ENCODE data around the gene SESTD1. TPM values are rescaled to one million over a fixed set of nuclear protein-coding genes. Genes with fewer than 3 reads are reported as not detected.

Gene SESTD1
- total RNA-seq, 1 donor from 2014 or later, result 15.4 TPM

GRCh38 chr2:179186126-179186525 is 78.5 kb downstream of the SESTD1 start:
- H3K9me3 ChIP-seq, result peaks cover 7 to 8% of the 10 kb centered on the region in 2 donors
- no peak for DNase-seq (ENCODE audit: low spot score in 2 of 2)

DNA sequence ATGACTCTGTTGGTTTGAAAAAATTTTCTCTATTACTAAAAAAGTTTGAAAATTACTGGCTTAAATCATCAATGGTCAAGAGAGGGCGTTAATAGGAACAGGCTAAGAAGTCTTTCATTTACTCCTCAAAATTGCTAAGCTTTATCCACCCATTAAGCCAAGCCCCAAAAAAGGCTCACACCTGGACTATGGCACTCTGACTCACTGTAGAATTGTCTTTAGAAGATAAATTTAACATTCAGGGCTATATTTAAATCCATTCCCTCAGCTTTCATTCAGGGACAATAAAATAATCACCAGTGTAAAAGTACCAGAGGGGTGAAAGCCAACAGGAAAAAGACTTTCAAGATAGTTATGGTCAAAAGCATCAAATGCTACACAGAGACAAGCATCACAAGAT is 80.0 kb downstream of the SESTD1 start:
- H3K4me3 ChIP-seq, result no peak overlapping the region
- peaks cover under 1 to 3% of the 10 kb centered on the region in 2 donors for H3K9me3 ChIP-seq
- peaks cover 0 to 2% of the 10 kb centered on the region in 2 donors for H3K4me1 ChIP-seq
- DNase-seq (ENCODE audit: low spot score in 2 of 2), result no peak
- H3K27ac ChIP-seq, result no peak overlapping the region
- intact Hi-C loops (cut with DNase I), result no loop called here
- no peaks in the 10 kb centered on the region for H3K27me3 ChIP-seq
- peaks cover 0 to 16% of the 10 kb centered on the region in 2 donors for H3K36me3 ChIP-seq
- TF ChIP-seq CTCF (IDR thresholded peaks at IDR 0.05), result no peak

More at GRCh38 chr2:179186126-179186525, 78.5 kb downstream of the SESTD1 start:
- Histone ChIP-seq H3K36me3 (peaks cover 0 to 23% of the 10 kb centered on the region in 2 donors), H3K4me3 (no peak overlapping the region), H3K27me3 (no peaks in the 10 kb centered on the region), H3K27ac (no peak overlapping the region), H3K4me1 (peaks cover 0 to 2% of the 10 kb centered on the region in 2 donors)
- TF ChIP-seq CTCF (IDR thresholded peaks at IDR 0.05), result no peak
- intact Hi-C loops (cut with DNase I), result no loop called here

DNA sequence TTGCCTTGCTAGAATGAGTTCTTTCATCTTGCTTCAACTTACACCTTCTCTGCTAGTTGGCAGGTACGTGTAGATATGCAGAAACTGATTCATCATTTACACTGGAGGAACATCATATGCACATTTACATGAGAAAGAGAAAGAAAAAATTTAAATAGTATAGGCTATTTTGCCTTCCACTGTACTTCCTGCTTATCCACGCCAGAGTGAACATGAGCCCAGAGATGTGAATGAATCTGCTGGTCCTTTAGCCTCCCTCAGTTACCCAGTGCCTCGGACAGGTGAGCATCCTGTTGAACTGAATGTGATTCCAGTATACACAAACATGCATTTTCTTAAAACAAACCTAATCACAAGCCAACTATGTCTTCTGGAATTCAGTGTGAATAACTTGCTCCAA is 83.6 kb downstream of the SESTD1 start:
- H3K27ac ChIP-seq, result no peak overlapping the region
- no peak for TF ChIP-seq CTCF (IDR thresholded peaks at IDR 0.05)
- peaks cover 0 to 2% of the 10 kb centered on the region in 2 donors for H3K4me1 ChIP-seq
- H3K27me3 ChIP-seq, result no peaks in the 10 kb centered on the region
- no peaks in the 10 kb centered on the region for H3K9me3 ChIP-seq
- H3K4me3 ChIP-seq, result no peak overlapping the region
- no peak for DNase-seq (ENCODE audit: low spot score in 2 of 2)
- intact Hi-C loops (cut with DNase I), result no loop called here
- peaks cover 0 to 11% of the 10 kb centered on the region in 2 donors for H3K36me3 ChIP-seq

DNA sequence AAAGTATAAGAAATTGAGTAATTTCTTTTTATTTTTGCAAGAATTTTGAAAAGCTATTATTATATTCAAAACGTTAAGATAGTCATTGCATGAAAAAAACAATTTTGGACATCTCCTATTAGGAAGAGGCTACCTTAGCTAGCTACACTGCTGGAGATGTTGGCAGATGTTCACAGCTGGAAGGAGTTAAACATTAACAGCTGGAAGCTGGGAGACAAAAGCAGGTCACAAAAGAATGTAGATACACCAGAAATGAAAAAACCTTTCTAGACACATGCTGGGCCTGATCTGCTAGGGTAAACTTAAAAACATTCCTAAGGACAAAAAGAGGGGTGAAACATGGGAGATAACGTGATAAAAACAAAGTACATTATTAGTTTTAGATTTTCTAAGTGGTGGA is 84.4 kb downstream of the SESTD1 start:
- no peaks in the 10 kb centered on the region for H3K27me3 ChIP-seq
- no peak overlapping the region for H3K4me3 ChIP-seq
- no peak for DNase-seq (ENCODE audit: low spot score in 2 of 2)
- H3K4me1 ChIP-seq, result peaks cover 0 to 2% of the 10 kb centered on the region in 2 donors
- H3K36me3 ChIP-seq, result peaks cover 4 to 19% of the 10 kb centered on the region in 2 donors
- intact Hi-C loops (cut with DNase I), result no loop called here
- H3K27ac ChIP-seq, result no peak overlapping the region
- no peaks in the 10 kb centered on the region for H3K9me3 ChIP-seq
- TF ChIP-seq CTCF (IDR thresholded peaks at IDR 0.05), result no peak

DNA sequence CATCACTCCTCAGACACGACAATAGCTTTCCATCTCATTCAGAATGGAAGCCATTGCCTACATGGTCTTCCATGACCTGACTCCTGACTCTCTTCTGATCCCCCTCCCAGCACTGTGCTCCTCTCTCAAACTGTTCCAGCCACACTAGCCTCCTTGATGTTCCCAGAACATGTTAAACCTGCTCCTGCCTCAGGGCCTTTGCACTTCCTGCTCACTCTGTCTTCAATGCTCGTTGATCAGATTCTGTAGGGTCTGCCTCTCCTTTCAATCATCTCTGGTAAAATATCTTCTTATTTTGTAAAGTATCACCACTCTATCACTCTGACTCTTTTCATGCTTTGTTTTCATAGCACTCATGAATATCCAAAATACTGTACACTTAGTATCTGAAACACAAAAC is 84.9 kb downstream of the SESTD1 start:
- H3K27me3 ChIP-seq, result no peaks in the 10 kb centered on the region
- no peak overlapping the region for H3K27ac ChIP-seq
- intact Hi-C loops (cut with DNase I), result no loop called here
- no peaks in the 10 kb centered on the region for H3K9me3 ChIP-seq
- peaks cover 5 to 24% of the 10 kb centered on the region in 2 donors for H3K36me3 ChIP-seq
- no peak for DNase-seq (ENCODE audit: low spot score in 2 of 2)
- H3K4me3 ChIP-seq, result no peak overlapping the region
- TF ChIP-seq CTCF (IDR thresholded peaks at IDR 0.05), result no peak
- H3K4me1 ChIP-seq, result peaks cover 0 to 2% of the 10 kb centered on the region in 2 donors

GRCh38 chr2:179177694-179178093 is 86.9 kb downstream of the SESTD1 start:
- no peak for DNase-seq (ENCODE audit: low spot score in 2 of 2)
- Histone ChIP-seq H3K4me1 (peaks cover 0 to 2% of the 10 kb centered on the region in 2 donors), H3K36me3 (peaks cover 11 to 39% of the 10 kb centered on the region in 2 donors), H3K9me3 (no peaks in the 10 kb centered on the region), H3K27me3 (no peaks in the 10 kb centered on the region), H3K27ac (no peak overlapping the region), H3K4me3 (no peak overlapping the region)
- TF ChIP-seq CTCF (IDR thresholded peaks at IDR 0.05), result no peak
- intact Hi-C loops (cut with DNase I), result no loop called here
